GM13977 (cell line): ENCODE data around the gene KLF2.

Source experiments
- DNase-seq: peaks from one replicate; pipeline ENCODE4 v3.0.0; 2012; ENCODE audit warnings: low spot score
- in situ Hi-C: fragments of 300-500 bp; cut with MboI; formaldehyde crosslinking; loops from one replicate; pipeline ENCODE4 v1.12.0; 2022; ENCODE audit warnings: low sequenced_read_pairs, low pct_unique_long_range_greater_than_20kb, mixed read lengths, inconsistent platforms; ENCODE audit not compliant: unreplicated experiment
- TF ChIP-seq, protein P1 (sequence below): IDR thresholded peaks from 2 replicates; pipeline ENCODE4 v1.5.1; 2012; ENCODE audit warnings: mild to moderate bottlenecking, control low read depth; ENCODE audit not compliant: insufficient read depth; ENCODE audit errors: extremely low read depth, missing control alignments

The KLF2 gene

DNA sequence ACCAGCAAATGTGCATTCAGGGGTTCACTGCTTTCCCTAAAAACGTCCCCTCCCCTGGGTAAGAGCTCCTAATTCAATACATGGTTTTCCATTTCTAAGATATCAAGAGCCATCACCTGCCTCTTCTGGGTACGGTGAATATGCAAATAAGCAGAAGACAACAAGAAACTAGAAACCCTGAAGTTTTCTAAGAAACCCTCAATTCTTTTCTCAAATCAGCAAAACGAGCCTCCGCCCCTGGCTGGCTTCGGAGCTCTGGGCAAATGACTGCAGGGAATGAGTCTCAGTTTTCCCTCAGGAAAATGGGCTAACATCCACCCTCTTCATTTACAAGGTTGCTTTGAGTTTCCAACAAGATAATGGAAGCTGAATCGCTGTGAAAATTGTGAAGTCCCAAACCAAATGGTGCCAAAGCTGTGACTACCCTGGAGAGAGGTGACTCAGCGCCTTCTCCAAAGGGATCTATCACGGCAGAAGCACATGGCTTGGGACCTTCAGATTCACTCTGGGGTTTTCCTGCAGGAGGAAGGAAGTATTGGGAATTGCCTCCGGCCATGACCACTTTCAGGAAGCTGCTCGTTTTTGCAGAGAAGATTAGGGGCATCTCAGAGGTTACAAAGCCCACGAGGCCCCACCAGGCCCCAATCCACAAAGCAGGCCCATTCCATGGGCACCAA lies 26.6 kb downstream of the KLF2 start:
- in situ Hi-C loops = no loop called here
- TF ChIP-seq, protein P1, sequence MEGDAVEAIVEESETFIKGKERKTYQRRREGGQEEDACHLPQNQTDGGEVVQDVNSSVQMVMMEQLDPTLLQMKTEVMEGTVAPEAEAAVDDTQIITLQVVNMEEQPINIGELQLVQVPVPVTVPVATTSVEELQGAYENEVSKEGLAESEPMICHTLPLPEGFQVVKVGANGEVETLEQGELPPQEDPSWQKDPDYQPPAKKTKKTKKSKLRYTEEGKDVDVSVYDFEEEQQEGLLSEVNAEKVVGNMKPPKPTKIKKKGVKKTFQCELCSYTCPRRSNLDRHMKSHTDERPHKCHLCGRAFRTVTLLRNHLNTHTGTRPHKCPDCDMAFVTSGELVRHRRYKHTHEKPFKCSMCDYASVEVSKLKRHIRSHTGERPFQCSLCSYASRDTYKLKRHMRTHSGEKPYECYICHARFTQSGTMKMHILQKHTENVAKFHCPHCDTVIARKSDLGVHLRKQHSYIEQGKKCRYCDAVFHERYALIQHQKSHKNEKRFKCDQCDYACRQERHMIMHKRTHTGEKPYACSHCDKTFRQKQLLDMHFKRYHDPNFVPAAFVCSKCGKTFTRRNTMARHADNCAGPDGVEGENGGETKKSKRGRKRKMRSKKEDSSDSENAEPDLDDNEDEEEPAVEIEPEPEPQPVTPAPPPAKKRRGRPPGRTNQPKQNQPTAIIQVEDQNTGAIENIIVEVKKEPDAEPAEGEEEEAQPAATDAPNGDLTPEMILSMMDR = no peak
- no peak for DNase-seq

DNA sequence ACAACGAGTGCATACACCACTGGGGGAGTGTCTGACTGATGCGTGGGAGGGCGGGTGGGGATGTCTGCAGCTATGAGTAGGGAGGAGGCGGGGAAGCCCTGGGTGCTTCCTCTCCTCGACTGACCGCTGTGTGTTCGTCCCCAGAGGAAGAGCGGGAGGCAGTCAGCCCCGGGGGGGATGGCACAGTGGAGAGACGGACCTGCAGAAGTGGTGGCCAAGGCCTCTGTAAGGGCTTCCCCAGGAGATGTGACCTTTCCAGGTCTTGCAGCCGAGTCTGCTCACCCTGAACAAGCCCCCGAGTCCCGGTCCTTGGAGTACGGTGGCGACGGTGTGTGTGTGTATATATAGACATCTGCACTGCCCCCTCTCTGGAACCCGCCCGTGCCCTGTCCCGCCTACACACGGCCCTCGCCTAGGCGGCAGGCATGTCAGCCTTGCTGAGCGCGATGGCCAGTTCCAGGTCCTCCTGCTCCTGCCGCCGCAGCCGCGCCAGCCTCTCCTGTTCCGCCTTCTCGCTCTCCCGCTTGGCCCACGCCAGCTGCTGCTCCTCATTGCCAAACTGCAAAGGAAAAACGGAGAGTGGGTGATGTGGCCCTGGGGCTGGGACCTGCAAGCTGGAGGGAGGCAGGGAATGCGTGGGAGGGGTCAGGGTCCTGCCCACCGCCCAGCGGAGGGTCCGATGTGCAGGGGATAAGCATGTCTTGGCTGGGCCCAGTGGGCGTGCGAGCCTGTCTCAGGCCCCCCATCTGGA lies 30.8 kb downstream of the KLF2 start:
- in situ Hi-C loops = no loop called here
- DNase-seq = peak; percentile 66
- TF ChIP-seq, protein P1 = no peak

DNA sequence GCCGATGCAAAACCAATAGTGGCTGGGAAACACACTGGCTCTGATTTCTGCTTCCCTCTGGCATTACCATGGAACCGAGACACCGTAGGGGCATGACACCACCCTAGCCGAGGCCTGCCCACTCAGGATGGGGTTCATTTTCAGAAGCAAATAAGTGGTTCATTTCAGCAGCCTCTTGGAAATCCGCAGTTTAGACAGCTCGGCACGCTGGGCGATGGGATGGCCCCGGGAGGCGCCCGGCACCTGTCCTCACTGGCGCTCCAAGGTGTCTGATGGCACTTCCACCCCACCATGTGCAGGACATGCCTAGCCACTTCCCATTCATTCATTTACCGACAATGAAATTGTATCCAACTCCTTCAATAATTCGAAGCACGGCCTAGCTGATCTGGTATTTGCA lies 33.8 kb downstream of the KLF2 start:
- in situ Hi-C loops = no loop called here
- TF ChIP-seq, protein P1 = no peak

DNA sequence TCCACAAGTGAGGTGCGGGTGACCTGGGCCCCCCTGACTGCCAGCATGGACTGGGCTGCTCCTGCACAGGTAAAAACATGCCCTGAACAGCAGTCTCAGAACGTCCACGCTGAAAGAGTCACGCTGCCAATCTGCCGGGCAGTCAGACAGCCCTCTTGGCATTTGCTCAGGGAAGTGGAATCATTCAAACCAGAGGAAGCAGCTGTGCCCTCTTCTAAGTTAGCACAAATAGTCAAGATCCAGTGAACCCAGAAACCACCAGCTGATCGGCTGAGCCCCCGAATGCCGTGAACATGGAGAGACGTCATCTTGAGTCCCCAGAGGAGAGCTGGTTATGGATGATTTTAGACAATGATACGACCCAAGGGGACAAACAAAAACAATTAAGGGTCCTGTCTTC lies 34.4 kb downstream of the KLF2 start:
- no peak for DNase-seq
- in situ Hi-C loops = no loop called here
- TF ChIP-seq, protein P1 = no peak

More for the DNA sequence above, 33.8 kb downstream of the KLF2 start:
- no peak for DNase-seq

DNA sequence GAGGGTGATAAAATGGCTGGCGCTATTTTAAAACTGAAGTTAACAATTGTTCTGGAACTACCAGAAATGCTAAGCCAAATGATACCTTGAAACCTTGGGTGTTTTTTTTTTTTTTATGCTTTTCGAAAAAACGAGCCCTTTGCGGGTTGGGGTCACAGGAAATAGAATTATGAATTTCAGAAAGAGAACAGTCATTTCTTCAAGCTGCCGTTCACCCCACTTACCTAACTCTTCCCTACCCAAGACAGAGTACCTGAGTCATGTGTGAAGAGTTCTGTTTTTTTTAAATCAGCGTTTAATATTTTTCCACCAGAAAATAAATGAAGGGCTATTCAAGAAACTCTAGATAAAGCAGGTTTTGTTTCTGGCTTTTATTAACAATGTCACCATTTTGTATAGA lies 35.3 kb downstream of the KLF2 start:
- TF ChIP-seq, protein P1 = no peak
- in situ Hi-C loops = no loop called here
- DNase-seq = no peak

DNA sequence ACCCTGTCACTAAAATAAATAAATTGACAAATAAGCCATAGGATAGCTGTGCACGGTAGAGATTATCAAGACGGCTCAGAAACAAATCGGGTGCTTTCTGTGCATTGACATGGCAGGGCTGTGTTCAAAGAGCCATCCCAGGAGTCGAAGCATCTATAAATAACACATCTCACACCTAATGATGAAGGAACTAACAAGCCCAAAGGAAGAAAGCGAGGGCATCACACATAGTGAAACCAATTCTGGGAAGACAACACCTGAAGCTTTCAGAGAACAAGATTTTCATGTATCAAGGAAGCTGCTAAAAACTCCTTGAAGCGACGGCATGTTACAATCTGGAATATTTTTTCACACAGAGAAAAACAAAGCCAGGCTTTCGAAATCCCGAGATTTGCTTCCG lies 36.1 kb downstream of the KLF2 start:
- TF ChIP-seq, protein P1 = no peak
- in situ Hi-C loops = no loop called here
- DNase-seq = no peak
